ENCODE data around the gene SKIDA1. TPM values are rescaled to one million over a fixed set of nuclear protein-coding genes. Genes with fewer than 3 reads are reported as not detected.

The SKIDA1 gene
- total and polyA plus RNA-seq, 4 donors, result 0.10 to 1.6 (median 0.80) TPM

DNA sequence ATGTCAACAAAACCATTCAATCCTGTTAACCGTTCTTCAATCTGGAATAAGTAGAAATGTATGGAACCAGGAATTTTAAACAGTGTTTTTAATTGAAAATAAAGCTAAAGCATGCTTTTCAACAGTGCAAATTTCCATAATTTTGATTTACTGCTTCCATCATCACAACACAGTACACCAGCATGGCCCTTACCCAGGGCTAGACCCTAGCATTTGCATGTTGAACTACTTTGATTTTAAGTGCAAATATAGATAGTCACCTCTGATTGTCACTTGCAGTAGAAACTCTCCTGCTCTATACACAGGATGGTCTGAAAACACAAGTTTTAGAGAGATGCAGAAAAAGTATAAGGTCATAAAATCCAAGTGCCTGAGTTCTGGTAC, 12.1 kb downstream of the SKIDA1 start:
- 84 to 97% methylated on average over 1 of the region's 1 CpG for WGBS, 2 donors
- H3K9me3 ChIP-seq (ENCODE audit: control insufficient read depth in 4 of 4, insufficient read depth in 3 of 4, low read length in 3 of 4), result no peaks in the 10 kb centered on the region
- no peak overlapping the region for H3K4me3 ChIP-seq
- ATAC-seq (ENCODE audit: insufficient read depth, low FRiP score) (no peak), DNase-seq (peak in 1 of 3 donors; percentile 57)
- no peak overlapping the region for H3K27ac ChIP-seq (ENCODE audit: low read depth in 1 of 2, low read length in 1 of 2)
- H3K27me3 ChIP-seq (ENCODE audit: control insufficient read depth in 3 of 3, insufficient read depth in 3 of 3, low read length in 2 of 3), result no peaks in the 10 kb centered on the region
- peak overlapping the region in 1 of 2 donors; percentile 36 for H3K9ac ChIP-seq (ENCODE audit: insufficient read depth in 1 of 2, low read length in 2 of 2)
- TF ChIP-seq CTCF (IDR thresholded peaks at IDR 0.05; ENCODE audit: control extremely low read depth, extremely low read depth), result no peak
- H3K4me1 ChIP-seq (ENCODE audit: control insufficient read depth in 5 of 5, insufficient read depth in 5 of 5, low read length in 5 of 5), result peaks cover 0 to 68% (median 5%) of the 10 kb centered on the region in 5 donors
- peaks cover 0 to 3% (median 0%) of the 10 kb centered on the region in 4 donors for H3K36me3 ChIP-seq (ENCODE audit: control insufficient read depth in 4 of 4, insufficient read depth in 4 of 4, low read length in 4 of 4)

DNA sequence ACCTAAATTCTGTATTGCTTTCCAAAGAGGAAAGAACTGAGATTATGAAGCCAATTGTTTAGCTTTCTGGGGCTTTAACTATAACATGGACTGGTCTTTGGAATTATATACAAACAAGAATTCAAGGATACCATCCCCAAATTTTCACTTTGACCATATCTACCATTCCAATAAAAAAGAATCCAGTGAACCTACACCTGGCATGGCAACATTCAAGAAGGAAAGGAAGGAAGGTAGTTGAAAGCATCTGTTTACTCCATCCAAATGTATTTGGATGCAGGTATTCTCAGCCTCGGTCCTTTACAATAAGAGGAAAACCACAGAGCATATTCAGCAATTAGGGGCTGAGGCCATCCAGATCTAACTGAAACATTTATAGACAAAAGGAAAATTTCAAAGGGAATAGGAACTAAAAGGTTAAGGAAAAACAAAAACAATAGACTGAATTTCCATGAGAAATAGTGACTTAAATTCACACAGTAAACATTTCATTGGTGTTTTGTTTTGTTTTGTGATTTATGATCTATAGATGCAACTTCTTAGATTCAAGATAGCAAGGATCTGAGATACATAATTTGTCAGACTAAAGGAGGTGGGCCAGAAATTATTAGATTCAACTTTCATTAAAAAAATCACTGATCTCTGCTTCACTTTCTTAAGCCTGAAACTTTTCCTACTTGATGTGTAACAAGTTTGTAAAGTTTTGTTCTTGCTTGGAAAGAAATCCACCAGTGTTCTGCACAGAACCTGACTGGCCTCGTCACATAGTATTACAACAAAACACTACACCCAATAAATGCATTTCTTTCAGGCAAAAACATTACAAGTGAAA, 12.7 kb downstream of the SKIDA1 start:
- Histone ChIP-seq H3K27me3 (ENCODE audit: control insufficient read depth in 3 of 3, insufficient read depth in 3 of 3, low read length in 2 of 3) (no peaks in the 10 kb centered on the region), H3K4me1 (ENCODE audit: control insufficient read depth in 5 of 5, insufficient read depth in 5 of 5, low read length in 5 of 5) (peaks cover 0 to 69% (median 5%) of the 10 kb centered on the region in 5 donors), H3K36me3 (ENCODE audit: control insufficient read depth in 4 of 4, insufficient read depth in 4 of 4, low read length in 4 of 4) (peaks cover 0 to 3% (median 0%) of the 10 kb centered on the region in 4 donors), H3K9me3 (ENCODE audit: control insufficient read depth in 4 of 4, insufficient read depth in 3 of 4, low read length in 3 of 4) (no peaks in the 10 kb centered on the region), H3K9ac (ENCODE audit: insufficient read depth in 1 of 2, low read length in 2 of 2) (peak overlapping the region in 1 of 2 donors; percentile 45), H3K4me3 (no peak overlapping the region), H3K27ac (ENCODE audit: low read depth in 1 of 2, low read length in 1 of 2) (no peak overlapping the region)
- DNase-seq, result peak in 2 of 3 donors; percentile 72 to 73
- 80 to 90% methylated on average over 2 of the region's 2 CpGs for WGBS, 2 donors
- no peak for ATAC-seq (ENCODE audit: insufficient read depth, low FRiP score)
- TF ChIP-seq CTCF (IDR thresholded peaks at IDR 0.05; ENCODE audit: control extremely low read depth, extremely low read depth), result no peak

DNA sequence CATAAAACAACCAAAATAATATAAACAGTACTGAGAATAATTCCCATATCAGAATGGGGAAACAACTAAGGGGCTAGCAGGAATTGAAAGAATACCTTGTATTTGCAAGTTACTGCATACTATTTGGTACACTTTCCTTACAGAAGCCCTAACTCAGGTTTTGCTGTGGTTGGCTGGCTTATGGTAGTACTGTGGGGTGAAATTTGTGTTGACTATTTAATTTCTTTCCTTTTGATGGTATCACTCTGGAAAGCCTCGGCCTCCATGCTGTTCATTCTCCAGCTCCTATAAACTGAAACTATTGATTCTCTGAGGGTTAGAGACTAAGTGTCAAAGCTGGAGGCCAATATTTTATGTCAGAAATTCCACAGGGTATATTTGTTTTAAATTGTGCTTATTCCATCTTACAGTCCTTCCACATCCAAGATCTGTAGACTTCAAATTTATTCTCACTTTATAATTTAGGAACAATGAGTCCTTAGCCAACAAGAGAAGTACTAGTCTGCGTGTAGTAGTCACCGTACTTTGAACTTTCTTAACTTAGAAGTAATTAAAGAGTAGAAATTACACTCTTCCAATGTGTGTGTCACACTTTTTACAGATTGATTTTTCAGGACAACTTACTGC, 13.4 kb downstream of the SKIDA1 start:
- H3K4me1 ChIP-seq (ENCODE audit: control insufficient read depth in 5 of 5, insufficient read depth in 5 of 5, low read length in 5 of 5), result peaks cover 0 to 68% (median 5%) of the 10 kb centered on the region in 5 donors
- ATAC-seq (ENCODE audit: insufficient read depth, low FRiP score) (no peak), DNase-seq (peak in 2 of 3 donors; percentile 59 to 67)
- no peaks in the 10 kb centered on the region for H3K9me3 ChIP-seq (ENCODE audit: control insufficient read depth in 4 of 4, insufficient read depth in 3 of 4, low read length in 3 of 4)
- H3K36me3 ChIP-seq (ENCODE audit: control insufficient read depth in 4 of 4, insufficient read depth in 4 of 4, low read length in 4 of 4), result no peaks in the 10 kb centered on the region
- no peaks in the 10 kb centered on the region for H3K27me3 ChIP-seq (ENCODE audit: control insufficient read depth in 3 of 3, insufficient read depth in 3 of 3, low read length in 2 of 3)
- no peak for TF ChIP-seq CTCF (IDR thresholded peaks at IDR 0.05; ENCODE audit: control extremely low read depth, extremely low read depth)
- H3K27ac ChIP-seq (ENCODE audit: low read depth in 1 of 2, low read length in 1 of 2), result no peak overlapping the region
- no peak overlapping the region for H3K4me3 ChIP-seq
- peak overlapping the region in 1 of 2 donors; percentile 45 for H3K9ac ChIP-seq (ENCODE audit: insufficient read depth in 1 of 2, low read length in 2 of 2)
- 89 to 93% methylated on average over 3 of the region's 3 CpGs for WGBS, 2 donors

All from lung (tissue), 12 donors.